Gastrocnemius medialis (tissue), 4 donors: ENCODE data around the gene COL6A2.

Source experiments
- CTCF ChIP-seq, 5 experiments: fragments of 450-650 bp in 3 of 5; fragments of 200-600 bp in 2 of 5; sonication (generic) in 2 of 5; IDR thresholded peaks in 4 of 5; conservative IDR thresholded peaks in 1 of 5; 1 replicate in 4 of 5; 2 replicates in 1 of 5; pipeline ENCODE4 v1.5.1; 2016 to 2019; ENCODE audit warnings: antibody characterized with exemption in 5 of 5, mild to moderate bottlenecking in 3 of 5, moderate library complexity in 3 of 5
- POLR2A ChIP-seq, 2 donors: fragments of 450-650 bp; IDR thresholded peaks; one replicate each; pipeline ENCODE4 v1.6.1; 2017; ENCODE audit warnings: antibody characterized with exemption in 2 of 2, mild to moderate bottlenecking in 2 of 2, moderate library complexity in 2 of 2

- no peak for TF ChIP-seq CTCF (IDR thresholded peaks at IDR 0.05 in 4 of 5, conservative IDR thresholded peaks at IDR 0.05 in 1 of 5)
- peak in 1 of 2 donors; percentile 50 for TF ChIP-seq POLR2A (IDR thresholded peaks at IDR 0.05)
Observed at GRCh38 chr21:46092026-46092764, 5.7 kb upstream of the COL6A2 start.
